Astrocyte (in vitro differentiated cells and primary cell): Measurements from ENCODE around the gene CCDC93. TPM values are rescaled to one million over a fixed set of nuclear protein-coding genes. Genes with fewer than 3 reads are reported as not detected.

Source experiments
- DNase-seq: peaks from one replicate; pipeline ENCODE4 v3.0.0-alpha.2; 2010; ENCODE audit warnings: low read depth
- FAIRE-seq: peaks from 2 replicates; lab custom pipeline; 2011; peaks lifted over from hg19 to GRCh38; lab: Jason Lieb, UNC
- H2AFZ ChIP-seq: 2 replicates; pipeline ENCODE4 v1.6.0; 2012; ENCODE audit warnings: low read depth, low read length, inconsistent platforms
- H3K27ac ChIP-seq: 2 replicates; pipeline ENCODE4 v1.5.1; 2011; ENCODE audit warnings: low read depth, low read length, inconsistent platforms
- H3K27me3 ChIP-seq: 2 replicates; pipeline ENCODE4 v1.6.0; 2011; ENCODE audit warnings: low read length, inconsistent platforms; ENCODE audit not compliant: insufficient read depth
- H3K36me3 ChIP-seq: 2 replicates; pipeline ENCODE4 v1.5.1; 2011; ENCODE audit warnings: low read length, inconsistent platforms; ENCODE audit not compliant: insufficient read depth
- H3K4me1 ChIP-seq: 2 replicates; pipeline ENCODE4 v1.5.1; 2011; ENCODE audit warnings: low read length, inconsistent platforms; ENCODE audit not compliant: insufficient read depth
- H3K4me2 ChIP-seq: 2 replicates; pipeline ENCODE4 v1.6.0; 2012; ENCODE audit warnings: low read length, inconsistent platforms
- H3K4me3 ChIP-seq: 2 replicates; pipeline ENCODE4 v1.5.1; 2011; ENCODE audit warnings: low read depth, mild to moderate bottlenecking, low read length, inconsistent platforms; ENCODE audit not compliant: insufficient read depth
- H3K79me2 ChIP-seq: 2 replicates; pipeline ENCODE4 v1.6.0; 2012; ENCODE audit warnings: mild to moderate bottlenecking, low read length, inconsistent platforms; ENCODE audit not compliant: insufficient read depth
- H3K9ac ChIP-seq: 2 replicates; pipeline ENCODE4 v1.6.0; 2012; ENCODE audit warnings: mild to moderate bottlenecking, low read length, inconsistent platforms
- H3K9me3 ChIP-seq: 2 replicates; pipeline ENCODE4 v1.5.1; 2012; ENCODE audit warnings: low read depth, mild to moderate bottlenecking, low read length, inconsistent platforms; ENCODE audit not compliant: insufficient read depth
- H4K20me1 ChIP-seq: 2 replicates; pipeline ENCODE4 v1.6.0; 2012; ENCODE audit warnings: low read length, inconsistent platforms; ENCODE audit not compliant: insufficient read depth
- H3K27ac Mint-ChIP-seq: one replicate; pipeline ENCODE4 v1.8.0; 2021; ENCODE audit warnings: mild to moderate bottlenecking, mixed read lengths; ENCODE audit not compliant: unreplicated experiment
- H3K27me3 Mint-ChIP-seq: one replicate; pipeline ENCODE4 v1.8.0; 2021; ENCODE audit warnings: low read depth, mixed read lengths; ENCODE audit not compliant: unreplicated experiment
- H3K36me3 Mint-ChIP-seq: one replicate; pipeline ENCODE4 v1.8.0; 2021; ENCODE audit warnings: low read depth, mixed read lengths; ENCODE audit not compliant: unreplicated experiment
- H3K4me1 Mint-ChIP-seq: one replicate; pipeline ENCODE4 v1.8.0; 2021; ENCODE audit warnings: low read depth, mixed read lengths; ENCODE audit not compliant: unreplicated experiment
- H3K4me3 Mint-ChIP-seq: one replicate; pipeline ENCODE4 v1.8.0; 2021; ENCODE audit warnings: mild to moderate bottlenecking, moderate library complexity, mixed read lengths; ENCODE audit not compliant: unreplicated experiment
- H3K9me3 Mint-ChIP-seq: one replicate; pipeline ENCODE4 v1.8.0; 2021; ENCODE audit warnings: mild to moderate bottlenecking, mixed read lengths; ENCODE audit not compliant: unreplicated experiment
- EZH2 ChIP-seq: IDR thresholded peaks from 2 replicates; pipeline ENCODE4 v1.6.1; 2012; ENCODE audit warnings: mild to moderate bottlenecking, low read length, inconsistent platforms; ENCODE audit not compliant: insufficient read depth
- total RNA-seq: library from RNA; stranded (reverse); gene quantifications from 2 replicates; pipeline ENCODE4 v1.2.1, GENCODE V29; 2021
- TF ChIP-seq, protein P1 (sequence below): IDR thresholded peaks from 2 replicates; pipeline ENCODE4 v1.5.1; 2011; ENCODE audit warnings: low read depth, mild to moderate bottlenecking, inconsistent platforms, low read length, moderate library complexity; ENCODE audit not compliant: insufficient read depth

CCDC93 gene
- total RNA-seq, 1 donor from 2014 or later = 29.1 TPM

DNA sequence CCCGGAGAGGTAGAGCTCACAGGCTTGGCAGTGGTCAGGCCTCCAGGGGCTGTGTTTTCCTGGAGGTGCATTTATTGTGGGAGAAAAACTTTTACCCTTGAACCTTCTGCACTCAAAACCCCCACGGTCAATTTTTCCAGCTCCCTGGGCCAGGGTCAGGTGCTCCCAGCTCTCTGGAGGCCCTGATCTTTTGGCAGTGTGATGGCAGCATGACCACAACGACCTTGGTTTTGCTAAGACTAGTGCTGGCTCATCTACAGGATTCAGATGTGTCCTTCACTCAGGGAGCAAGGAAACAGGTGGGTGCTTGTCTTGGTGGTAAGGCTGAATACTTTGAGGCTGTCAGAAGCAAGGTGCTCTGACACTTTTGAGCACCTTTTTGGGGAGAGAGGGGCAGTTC is 92.3 kb downstream of the CCDC93 start:
- Histone ChIP-seq H3K4me2 (no peak overlapping the region), H3K4me1 (no peaks in the 10 kb centered on the region), H3K36me3 (peaks cover 27% of the 10 kb centered on the region), H3K27ac (no peak overlapping the region), H3K4me3 (no peak overlapping the region), H3K9ac (no peak overlapping the region), H3K79me2 (no peaks in the 10 kb centered on the region), H2AFZ (no peak overlapping the region), H4K20me1 (peaks cover 3% of the 10 kb centered on the region), H3K9me3 (no peaks in the 10 kb centered on the region), H3K27me3 (no peaks in the 10 kb centered on the region)
- DNase-seq (no peak), FAIRE-seq (no peak)
- Mint-ChIP-seq H3K4me3 (no peak overlapping the region), H3K27ac (no peak overlapping the region), H3K27me3 (no peaks in the 10 kb centered on the region), H3K9me3 (peaks cover 1% of the 10 kb centered on the region), H3K4me1 (no peaks in the 10 kb centered on the region), H3K36me3 (peaks cover 30% of the 10 kb centered on the region)
- TF ChIP-seq, protein P1, sequence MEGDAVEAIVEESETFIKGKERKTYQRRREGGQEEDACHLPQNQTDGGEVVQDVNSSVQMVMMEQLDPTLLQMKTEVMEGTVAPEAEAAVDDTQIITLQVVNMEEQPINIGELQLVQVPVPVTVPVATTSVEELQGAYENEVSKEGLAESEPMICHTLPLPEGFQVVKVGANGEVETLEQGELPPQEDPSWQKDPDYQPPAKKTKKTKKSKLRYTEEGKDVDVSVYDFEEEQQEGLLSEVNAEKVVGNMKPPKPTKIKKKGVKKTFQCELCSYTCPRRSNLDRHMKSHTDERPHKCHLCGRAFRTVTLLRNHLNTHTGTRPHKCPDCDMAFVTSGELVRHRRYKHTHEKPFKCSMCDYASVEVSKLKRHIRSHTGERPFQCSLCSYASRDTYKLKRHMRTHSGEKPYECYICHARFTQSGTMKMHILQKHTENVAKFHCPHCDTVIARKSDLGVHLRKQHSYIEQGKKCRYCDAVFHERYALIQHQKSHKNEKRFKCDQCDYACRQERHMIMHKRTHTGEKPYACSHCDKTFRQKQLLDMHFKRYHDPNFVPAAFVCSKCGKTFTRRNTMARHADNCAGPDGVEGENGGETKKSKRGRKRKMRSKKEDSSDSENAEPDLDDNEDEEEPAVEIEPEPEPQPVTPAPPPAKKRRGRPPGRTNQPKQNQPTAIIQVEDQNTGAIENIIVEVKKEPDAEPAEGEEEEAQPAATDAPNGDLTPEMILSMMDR = no peak
- TF ChIP-seq EZH2 = no peak

DNA sequence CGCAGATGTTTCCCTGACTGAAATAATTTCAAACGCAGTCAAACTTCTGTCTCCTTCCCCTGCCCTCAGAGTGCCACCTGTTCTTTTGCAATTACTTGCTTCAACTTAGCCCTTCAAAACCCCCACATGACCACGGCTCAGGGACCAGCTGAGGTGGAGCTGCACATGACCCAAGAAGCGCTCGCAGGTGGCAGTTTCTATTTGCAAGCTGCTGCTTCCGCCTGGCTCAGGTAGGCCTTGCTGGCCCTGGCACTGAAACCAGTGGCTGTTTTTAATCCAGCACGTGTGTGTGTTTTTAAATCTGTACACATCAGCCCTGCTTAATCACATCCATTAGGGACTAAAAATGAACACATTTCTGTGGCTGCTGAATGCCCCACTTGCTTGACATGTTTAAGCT is 95.3 kb downstream of the CCDC93 start:
- no peaks in the 10 kb centered on the region for H3K9me3 ChIP-seq

More for the DNA sequence above, 95.3 kb downstream of the CCDC93 start:
- H3K9ac ChIP-seq = no peak overlapping the region
- H4K20me1 ChIP-seq = peaks cover 3% of the 10 kb centered on the region
- H3K4me2 ChIP-seq = no peak overlapping the region
- DNase-seq = no peak
- no peaks in the 10 kb centered on the region for H3K27me3 Mint-ChIP-seq
- H3K4me1 Mint-ChIP-seq = no peaks in the 10 kb centered on the region
- no peak overlapping the region for H3K27ac ChIP-seq
- peaks cover 29% of the 10 kb centered on the region for H3K36me3 ChIP-seq
- FAIRE-seq = no peak
- H3K4me3 ChIP-seq = no peak overlapping the region
- H2AFZ ChIP-seq = no peak overlapping the region
- H3K79me2 ChIP-seq = no peaks in the 10 kb centered on the region
- no peaks in the 10 kb centered on the region for H3K27me3 ChIP-seq
- H3K4me3 Mint-ChIP-seq = no peak overlapping the region
- H3K27ac Mint-ChIP-seq = no peak overlapping the region
- no peak for TF ChIP-seq EZH2
- TF ChIP-seq, protein P1 = no peak
- no peaks in the 10 kb centered on the region for H3K9me3 Mint-ChIP-seq
- H3K36me3 Mint-ChIP-seq = peaks cover 22% of the 10 kb centered on the region
- no peaks in the 10 kb centered on the region for H3K4me1 ChIP-seq
